Heart left ventricle (tissue), 16 donors: ENCODE data around the gene COL23A1. TPM values are rescaled to one million over a fixed set of nuclear protein-coding genes. Genes with fewer than 3 reads are reported as not detected.
A peak's percentile ranks its signal among the peaks of the same experiment; 100 is the strongest.

Experiments used
- ATAC-seq, 4 donors: fragments of 200-7000 bp; cut with Tn5 transposase; one replicate each; pipeline ENCODE4 v1.9.1; 2020 to 2022; ENCODE audit warnings: moderate library complexity in 4 of 4, mild to moderate bottlenecking in 3 of 4, moderate number of reproducible peaks in 1 of 4
- DNase-seq, 5 donors: peaks; one replicate each; pipeline ENCODE4 v3.0.0-alpha.2; 2020
- H3K27ac ChIP-seq, 12 donors: fragments of 200-600 bp; sonication (generic) in 4 of 12; one replicate each; pipeline versions ENCODE4 v1.5.0 to v1.8.0; 2016 to 2022; ENCODE audit warnings: mild to moderate bottlenecking in 2 of 12
- H3K27me3 ChIP-seq, 9 donors: fragments of 200-600 bp; sonication (generic) in 2 of 9; one replicate each; pipeline versions ENCODE4 v1.5.1 to v1.8.0; 2016 to 2022; ENCODE audit warnings: mild to moderate bottlenecking in 3 of 9
- H3K36me3 ChIP-seq, 9 donors: fragments of 200-600 bp; sonication (generic) in 2 of 9; one replicate each; pipeline versions ENCODE4 v1.5.0 to v1.8.0; 2018 to 2022; ENCODE audit warnings: mild to moderate bottlenecking in 2 of 9
- H3K4me1 ChIP-seq, 12 donors: fragments of 200-600 bp; sonication (generic) in 4 of 12; one replicate each; pipeline versions ENCODE4 v1.5.0 to v1.8.0; 2016 to 2022; ENCODE audit warnings: mild to moderate bottlenecking in 3 of 12
- H3K4me3 ChIP-seq, 12 donors: fragments of 200-600 bp; sonication (generic) in 4 of 12; one replicate each; pipeline versions ENCODE4 v1.5.0 to v1.8.0; 2017 to 2022; ENCODE audit warnings: mild to moderate bottlenecking in 9 of 12, moderate library complexity in 4 of 12
- H3K9me3 ChIP-seq, 12 donors: fragments of 200-600 bp; sonication (generic) in 4 of 12; one replicate each; pipeline versions ENCODE4 v1.5.0 to v1.8.0; 2016 to 2022; ENCODE audit warnings: mild to moderate bottlenecking in 1 of 12
- CTCF ChIP-seq, 12 donors: fragments of 200-600 bp; sonication (generic) in 4 of 12; IDR thresholded peaks; one replicate each; pipeline versions ENCODE4 v1.5.0 to v1.8.0; 2018 to 2022; ENCODE audit warnings: antibody characterized with exemption in 12 of 12, mild to moderate bottlenecking in 5 of 12
- POLR2A ChIP-seq, 2 donors: fragments of 450-650 bp; IDR thresholded peaks; one replicate each; pipeline ENCODE4 v1.6.1; 2017; ENCODE audit warnings: antibody characterized with exemption in 2 of 2, mild to moderate bottlenecking in 2 of 2, moderate library complexity in 2 of 2
- WGBS, 4 donors: extraction: QIAGEN DNeasy Blood & Tissue Kit in 2 of 4; methylation state at CpG; one replicate each; pipeline versions ENCODE4 v1.1.5 to v1.1.7; 2013 to 2018; 5-methylcytosine and 5-hydroxymethylcytosine counted together
- intact Hi-C, 10 donors: fragments of 100-400 bp; cut with DNase I; formaldehyde crosslinking; loops; one replicate each; pipeline versions ENCODE4 v1.11.1 to v1.14.2; 2022
- polyA plus RNA-seq, 2 donors: library from polyadenylated mRNA; stranded (reverse); fragments of 200-250 nt; gene quantifications; one replicate each; pipeline ENCODE4 v1.2.3, GENCODE V29; 2013
- total RNA-seq, 9 donors: library from RNA; depleted of rRNA in 2 of 9; stranded (reverse); fragments of >200 nt in 2 of 9; fragmentation: NEBNext Ultra II Directional in 3 of 9; extraction: Animal tissue kit (Norgen Biotek cat#: 25700) in 3 of 9; gene quantifications; one replicate each; pipeline versions ENCODE4 v1.1.0 to v1.2.4, GENCODE V29; 2016 to 2023
- donor health status: ischemic (EF 13 %, LVEDD 7.1; RV severe dilation, severe dysfunction).
- donor health status: healthy with polysubstance abuse.
- donor health status: DM: no; HTN: yes; CAD: no.
- donor health status: DM: no; HTN: no; CAD: no.
- donor health status: ischemic (EF 25% LVEDD 6.9; RV normal size, moderate dysfunction).
- donor health status: ischemic (EF 25% LVEDD 5.7; RV mildly dilated, moderate dysfunction).
- donor health status: healthy.
- donor health status: DM: yes; HTN: yes; CAD: no.
- donor health status: ischemic (EF 35%, LVEDD 5.7; RV mildly dilated, moderate dysfunction).
- donor health status: nonischemic (EF 11% LVEDD 7.7; RV severe dilation, severe dysfunction).
- donor health status: DM: yes; HTN: yes; CAD: no.
- donor health status: PGD.
- donor health status: ischemic (EF 29% LVEDD 5.4; RV normal size, mild dysfunction).
- donor health status: nonischemic (EF 23%, LVEDD 6.1; RV moderate dilation, normal function).

Gene COL23A1
- total and polyA plus RNA-seq, 11 donors = 6.0 to 33.0 (median 18.8) TPM

DNA sequence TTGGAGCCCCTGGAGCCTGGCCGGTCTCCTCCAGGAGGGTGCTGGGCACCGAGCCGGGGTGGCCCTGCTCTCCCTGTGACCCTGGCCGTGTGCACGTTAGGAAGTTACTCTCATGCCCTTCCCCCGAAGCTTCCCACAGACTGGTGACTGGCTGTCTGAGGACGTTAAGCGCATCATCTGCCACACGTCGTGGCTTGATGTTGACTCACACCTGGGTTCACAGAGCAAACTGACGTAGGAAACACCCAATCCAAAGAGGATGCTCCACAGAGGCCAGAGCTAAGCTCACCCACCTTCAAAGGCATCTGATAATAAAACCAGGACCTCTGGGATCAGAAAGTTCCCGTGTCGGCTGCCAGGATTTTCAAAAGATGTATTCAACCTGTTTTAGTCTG is 204.7 kb downstream of the COL23A1 start:
- Histone ChIP-seq H3K27ac (no peak overlapping the region), H3K27me3 (peaks cover 0 to 45% (median 4%) of the 10 kb centered on the region in 9 donors), H3K9me3 (no peaks in the 10 kb centered on the region), H3K4me3 (no peak overlapping the region), H3K4me1 (peaks cover 0 to 14% (median 0%) of the 10 kb centered on the region in 12 donors), H3K36me3 (no peaks in the 10 kb centered on the region)
- 69 to 77% (median 72%) methylated on average over 13 of the region's 13 CpGs for WGBS, 4 donors
- DNase-seq = no peak
- ATAC-seq = no peak
- intact Hi-C loops = no loop called here
- TF ChIP-seq POLR2A (IDR thresholded peaks at IDR 0.05) (no peak), CTCF (IDR thresholded peaks at IDR 0.05) (no peak)

DNA sequence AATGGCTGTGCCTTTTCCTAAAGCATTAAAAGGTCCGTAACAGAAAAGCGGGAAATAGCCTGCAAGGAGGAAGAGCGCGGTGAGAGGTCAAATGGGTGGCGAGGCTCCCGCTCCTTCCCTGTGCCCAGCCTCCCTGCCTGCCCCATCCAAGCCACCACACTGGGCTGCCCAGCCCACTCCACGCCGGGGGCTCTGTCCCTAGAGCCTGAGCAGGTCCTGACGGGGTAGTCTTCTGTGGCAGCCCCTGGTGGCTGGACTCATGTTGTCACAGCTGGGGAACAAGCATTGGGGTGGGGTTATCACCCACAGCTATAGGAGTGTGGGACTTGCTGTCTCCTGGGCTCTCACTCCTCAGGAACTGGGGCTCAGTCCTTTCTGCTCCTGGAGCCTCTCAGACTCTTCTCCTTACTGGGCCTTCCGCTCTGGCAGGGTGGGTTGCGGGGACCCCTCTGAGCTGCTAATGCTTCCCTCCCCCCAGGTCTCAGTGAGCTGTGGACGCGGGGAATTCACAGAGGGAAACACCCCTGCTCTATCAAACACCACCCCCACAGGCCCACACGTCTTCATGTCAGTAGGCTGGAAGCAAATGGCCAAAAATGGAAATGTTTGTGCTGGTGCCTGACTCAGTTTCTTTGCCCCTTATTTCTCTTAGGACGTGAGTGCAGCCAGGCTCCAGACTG is 205.2 kb downstream of the COL23A1 start:
- H3K9me3 ChIP-seq = no peaks in the 10 kb centered on the region
- H3K36me3 ChIP-seq = no peaks in the 10 kb centered on the region
- intact Hi-C loops = no loop called here
- H3K27me3 ChIP-seq = peaks cover 0 to 45% (median 4%) of the 10 kb centered on the region in 9 donors
- H3K4me3 ChIP-seq = no peak overlapping the region
- WGBS, 4 donors = 78 to 84% (median 82%) methylated on average over 14 to 15 of the region's 15 CpGs
- ATAC-seq (no peak), DNase-seq (no peak)
- peaks cover 0 to 10% (median 0%) of the 10 kb centered on the region in 12 donors for H3K4me1 ChIP-seq
- TF ChIP-seq CTCF (IDR thresholded peaks at IDR 0.05) (no peak), POLR2A (IDR thresholded peaks at IDR 0.05) (no peak)
- no peak overlapping the region for H3K27ac ChIP-seq

GRCh38 chr5:178383919-178384815 is 206.0 kb downstream of the COL23A1 start:
- no peaks in the 10 kb centered on the region for H3K36me3 ChIP-seq
- peak overlapping the region in 3 of 12 donors; percentile 23 to 25 (median 24) for H3K4me3 ChIP-seq
- peaks cover 0 to 45% (median 4%) of the 10 kb centered on the region in 9 donors for H3K27me3 ChIP-seq
- intact Hi-C loops = no loop called here
- H3K4me1 ChIP-seq = peaks cover 0 to 10% (median 0%) of the 10 kb centered on the region in 12 donors
- TF ChIP-seq POLR2A (IDR thresholded peaks at IDR 0.05) (no peak), CTCF (IDR thresholded peaks at IDR 0.05) (no peak)
- peak in 3 of 4 donors; percentile 43 to 69 (median 62) for ATAC-seq
- peak in 1 of 5 donors; percentile 33 for DNase-seq
- WGBS, 4 donors = 33 to 63% (median 37%) methylated on average over 33 to 42 of the region's 42 CpGs
- no peaks in the 10 kb centered on the region for H3K9me3 ChIP-seq
- no peak overlapping the region for H3K27ac ChIP-seq
